C4-2B (cell line): Measurements from ENCODE around the gene MPHOSPH9.

Experiments
- H3K27ac ChIP-seq: fragments of 450-650 bp; 2 replicates; pipeline ENCODE4 v1.5.1; 2017
- ZFX ChIP-seq: fragments of 450-650 bp; IDR thresholded peaks from 2 replicates; pipeline ENCODE4 v1.6.1; 2017
- TF ChIP-seq, protein P1 (sequence below): fragments of 450-650 bp; conservative IDR thresholded peaks from 2 replicates; pipeline ENCODE4 v1.5.1; 2017; ENCODE audit warnings: mild to moderate bottlenecking

The MPHOSPH9 gene

DNA sequence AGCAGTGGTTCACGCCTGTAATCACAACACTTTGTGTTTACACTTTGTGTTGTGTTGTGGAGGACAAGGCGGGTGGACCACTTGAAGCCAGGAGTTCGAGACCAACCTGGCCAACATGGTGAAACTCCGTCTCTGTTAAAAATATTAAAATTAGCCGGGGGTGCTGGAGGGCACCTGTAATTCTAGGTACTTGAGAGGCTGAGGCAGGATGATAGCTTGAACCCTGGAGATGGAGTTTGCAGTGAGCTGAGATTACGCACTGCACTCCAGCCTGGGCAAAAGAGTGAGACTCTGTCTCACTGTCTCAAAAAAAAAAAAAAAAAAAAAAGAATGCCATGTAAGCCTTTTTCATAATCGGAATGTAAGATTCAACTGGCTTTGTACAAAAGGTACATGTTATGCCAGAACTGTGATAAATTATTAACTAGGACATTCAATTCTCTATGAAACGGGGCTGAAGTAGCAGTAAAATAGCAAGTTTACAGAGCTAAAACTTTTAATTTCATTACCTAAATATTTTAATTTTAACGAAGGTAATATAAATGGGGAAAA lies 68.2 kb downstream of the MPHOSPH9 start:
- TF ChIP-seq, protein P1, sequence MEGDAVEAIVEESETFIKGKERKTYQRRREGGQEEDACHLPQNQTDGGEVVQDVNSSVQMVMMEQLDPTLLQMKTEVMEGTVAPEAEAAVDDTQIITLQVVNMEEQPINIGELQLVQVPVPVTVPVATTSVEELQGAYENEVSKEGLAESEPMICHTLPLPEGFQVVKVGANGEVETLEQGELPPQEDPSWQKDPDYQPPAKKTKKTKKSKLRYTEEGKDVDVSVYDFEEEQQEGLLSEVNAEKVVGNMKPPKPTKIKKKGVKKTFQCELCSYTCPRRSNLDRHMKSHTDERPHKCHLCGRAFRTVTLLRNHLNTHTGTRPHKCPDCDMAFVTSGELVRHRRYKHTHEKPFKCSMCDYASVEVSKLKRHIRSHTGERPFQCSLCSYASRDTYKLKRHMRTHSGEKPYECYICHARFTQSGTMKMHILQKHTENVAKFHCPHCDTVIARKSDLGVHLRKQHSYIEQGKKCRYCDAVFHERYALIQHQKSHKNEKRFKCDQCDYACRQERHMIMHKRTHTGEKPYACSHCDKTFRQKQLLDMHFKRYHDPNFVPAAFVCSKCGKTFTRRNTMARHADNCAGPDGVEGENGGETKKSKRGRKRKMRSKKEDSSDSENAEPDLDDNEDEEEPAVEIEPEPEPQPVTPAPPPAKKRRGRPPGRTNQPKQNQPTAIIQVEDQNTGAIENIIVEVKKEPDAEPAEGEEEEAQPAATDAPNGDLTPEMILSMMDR, result no peak
- no peak for TF ChIP-seq ZFX
- no peak overlapping the region for H3K27ac ChIP-seq

DNA sequence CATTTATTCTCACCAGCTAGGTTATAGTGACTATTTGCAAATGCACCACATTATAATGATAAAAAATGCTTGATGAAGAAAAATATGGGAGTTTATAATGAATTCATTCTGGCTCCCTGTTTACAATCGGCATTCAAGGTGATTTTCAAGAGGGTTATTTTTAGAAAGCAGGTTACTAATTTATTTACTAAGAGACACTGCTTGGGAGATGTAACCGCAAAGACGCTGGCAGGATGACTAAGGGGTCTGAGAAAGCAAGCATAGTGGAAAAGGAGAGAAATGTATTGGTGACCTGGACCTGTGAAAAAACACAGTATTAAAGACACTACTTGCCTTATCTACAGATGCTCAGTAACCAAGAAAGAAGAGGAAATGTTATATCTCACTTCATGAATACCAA lies 68.7 kb downstream of the MPHOSPH9 start:
- no peak overlapping the region for H3K27ac ChIP-seq
- no peak for TF ChIP-seq ZFX
- TF ChIP-seq, protein P1, result no peak

DNA sequence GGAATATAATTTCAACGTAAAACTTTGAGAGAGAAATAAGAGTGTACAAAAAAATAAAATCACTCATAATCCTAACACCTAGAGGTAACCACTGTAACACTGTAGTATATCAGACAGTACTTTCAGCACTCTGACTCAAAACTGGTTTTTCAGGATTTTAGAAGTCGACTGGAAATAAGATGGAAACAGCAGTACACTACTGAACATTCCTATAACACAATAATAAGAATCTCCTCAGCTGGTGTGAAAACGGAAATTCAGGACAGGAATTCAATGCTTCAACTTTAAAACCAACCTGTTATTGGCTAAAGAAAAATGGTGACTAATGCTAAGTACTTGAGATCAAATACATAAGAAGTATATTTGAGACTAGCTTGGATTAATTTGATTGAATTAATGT lies 69.7 kb downstream of the MPHOSPH9 start:
- H3K27ac ChIP-seq, result no peak overlapping the region
- no peak for TF ChIP-seq ZFX
- TF ChIP-seq, protein P1, result no peak

DNA sequence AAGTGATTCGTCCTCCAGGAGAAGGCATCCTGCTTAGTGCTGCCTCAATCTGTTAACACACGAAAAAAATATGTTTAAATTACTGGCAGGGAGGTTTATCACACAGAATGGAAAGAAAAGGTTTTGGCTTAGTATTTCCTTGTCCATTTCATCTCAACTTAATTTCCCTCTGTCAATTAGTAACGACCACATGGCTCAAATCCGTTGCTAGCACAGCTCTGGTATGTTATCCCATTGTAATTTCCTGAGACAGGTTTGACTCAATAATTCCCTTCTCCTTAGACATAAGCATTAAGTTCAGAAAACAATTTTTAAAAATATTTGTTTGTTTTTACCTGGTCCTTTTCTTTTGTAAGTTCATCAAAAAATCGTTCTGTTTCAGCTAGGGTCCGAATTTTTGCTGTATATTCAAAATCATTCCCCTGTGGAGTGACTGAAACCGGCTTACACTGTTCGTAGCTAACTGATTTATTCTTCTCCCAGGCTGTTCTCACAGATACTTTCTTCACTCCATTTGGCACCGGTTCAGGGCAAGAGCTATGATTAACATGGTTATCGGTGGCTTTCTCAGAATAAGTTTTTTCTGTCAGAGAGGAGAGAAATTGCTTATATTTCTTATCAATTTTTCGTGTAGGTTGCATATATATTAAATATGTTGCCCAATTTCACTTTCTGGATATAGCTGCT lies 72.0 kb downstream of the MPHOSPH9 start:
- H3K27ac ChIP-seq, result no peak overlapping the region
- TF ChIP-seq, protein P1, result no peak
- no peak for TF ChIP-seq ZFX

DNA sequence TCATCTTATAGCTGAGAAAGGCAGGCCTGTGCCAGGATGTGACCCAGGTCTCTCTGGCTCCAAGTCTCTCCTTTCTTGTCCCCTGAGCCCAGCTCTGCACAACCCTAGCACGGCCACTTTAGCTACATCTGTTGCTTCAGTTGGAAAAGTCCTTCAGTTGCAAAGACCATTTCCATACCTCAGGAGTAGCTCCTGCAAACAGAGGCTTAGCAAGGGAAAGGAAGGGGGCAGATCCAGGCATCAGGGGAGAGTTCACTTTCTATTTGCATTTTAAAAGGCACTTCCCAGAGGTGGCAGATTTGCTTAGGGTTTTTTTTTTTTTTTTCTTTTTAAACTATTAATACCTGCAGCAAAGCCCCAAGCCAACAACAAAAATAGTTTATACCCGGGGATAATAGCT lies 79.0 kb downstream of the MPHOSPH9 start:
- TF ChIP-seq ZFX, result no peak
- TF ChIP-seq, protein P1, result no peak

DNA sequence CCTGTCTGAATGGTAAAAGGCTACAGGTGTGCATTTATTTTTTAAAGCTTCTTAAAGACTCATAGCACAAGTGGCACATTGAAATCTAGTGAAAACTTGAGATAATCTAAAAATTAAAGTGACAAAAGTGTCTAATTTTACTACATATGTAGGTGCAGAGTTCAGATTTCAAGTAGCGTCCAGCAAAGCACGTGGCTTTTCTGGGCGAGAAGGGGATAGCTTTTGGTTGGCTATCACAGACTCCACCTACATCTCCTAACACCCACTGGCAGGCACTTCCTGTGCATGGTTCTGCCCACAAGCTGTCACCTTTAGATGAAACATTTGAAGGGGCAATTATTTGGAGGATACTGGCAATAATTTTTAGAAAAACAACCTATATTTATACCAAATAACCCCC lies 80.1 kb downstream of the MPHOSPH9 start:
- H3K27ac ChIP-seq, result no peak overlapping the region

More for the DNA sequence above, 79.0 kb downstream of the MPHOSPH9 start:
- no peak overlapping the region for H3K27ac ChIP-seq

More for the DNA sequence above, 80.1 kb downstream of the MPHOSPH9 start:
- TF ChIP-seq, protein P1, result no peak
- TF ChIP-seq ZFX, result no peak
